GM20431 (cell line): Measurements from ENCODE around the gene AUTS2.

Experiments used
- in situ Hi-C: fragments of 300-500 bp; cut with MseI, MboI; formaldehyde crosslinking; loops from one replicate; pipeline ENCODE4 v1.15.0; 2020; ENCODE audit warnings: low sequenced_read_pairs; ENCODE audit not compliant: unreplicated experiment

The AUTS2 gene

DNA sequence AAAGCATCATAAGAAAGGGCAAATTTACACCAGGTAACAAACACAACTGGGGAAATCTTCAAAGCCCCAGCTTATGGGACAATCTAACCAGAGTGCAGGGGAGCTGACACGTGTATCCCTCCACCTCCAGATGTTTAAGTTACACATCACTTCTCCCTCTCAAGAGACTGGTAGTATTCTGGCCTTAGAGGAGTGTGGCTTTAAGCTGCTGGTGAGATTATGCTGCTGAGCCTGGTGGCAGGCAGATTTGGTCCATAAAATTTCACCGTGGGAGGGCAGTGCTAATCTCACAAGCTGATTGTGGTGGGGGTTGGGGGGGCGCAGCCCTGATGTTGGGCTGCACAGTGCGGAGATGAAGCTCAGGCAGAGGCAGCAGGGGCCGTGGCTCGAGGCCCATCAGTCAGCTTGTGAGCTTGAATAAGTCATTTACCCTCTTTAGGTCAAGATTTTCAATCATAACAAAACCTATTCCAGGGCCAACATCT lies 1102.7 kb downstream of the AUTS2 start:
- in situ Hi-C loops: no loop called here

DNA sequence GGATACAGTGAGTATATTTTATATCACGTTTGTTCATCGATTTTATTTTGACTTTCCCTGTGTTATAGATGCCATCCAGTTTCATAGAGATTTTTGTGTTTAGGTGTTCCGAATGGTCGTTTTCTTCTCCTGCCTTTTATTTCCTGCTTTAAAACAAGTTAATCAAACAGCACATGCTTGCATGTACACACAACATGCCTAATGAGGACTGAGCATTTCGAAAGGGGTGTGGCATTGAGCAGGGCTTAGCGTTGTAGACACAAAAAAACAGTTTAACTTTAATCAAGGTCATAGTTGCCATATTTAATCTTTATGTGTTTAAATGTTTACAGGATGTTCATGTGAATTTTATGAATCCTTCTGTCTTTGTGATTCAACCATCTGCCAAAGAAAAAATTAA lies 1103.2 kb downstream of the AUTS2 start:
- in situ Hi-C loops: no loop called here

DNA sequence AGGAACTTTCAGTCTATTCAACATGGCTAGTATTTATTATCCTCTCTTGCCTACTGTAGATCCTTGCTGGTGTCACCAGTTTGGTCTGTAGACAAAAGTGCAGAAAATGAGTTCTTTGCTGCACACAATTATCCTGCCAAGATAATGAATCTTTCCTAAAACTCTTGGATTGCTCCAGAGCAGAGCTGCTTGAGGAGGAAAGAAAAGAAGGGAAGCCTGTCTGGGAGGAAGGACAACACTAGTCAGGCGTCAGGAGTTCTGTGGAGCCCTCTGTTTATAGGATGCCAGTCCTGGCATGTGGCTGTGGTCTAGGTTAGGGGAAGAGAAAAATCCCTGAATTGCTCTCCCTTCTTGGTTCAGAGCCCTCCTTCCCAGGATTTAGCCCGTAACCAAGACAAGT lies 1103.7 kb downstream of the AUTS2 start:
- in situ Hi-C loops: no loop called here

DNA sequence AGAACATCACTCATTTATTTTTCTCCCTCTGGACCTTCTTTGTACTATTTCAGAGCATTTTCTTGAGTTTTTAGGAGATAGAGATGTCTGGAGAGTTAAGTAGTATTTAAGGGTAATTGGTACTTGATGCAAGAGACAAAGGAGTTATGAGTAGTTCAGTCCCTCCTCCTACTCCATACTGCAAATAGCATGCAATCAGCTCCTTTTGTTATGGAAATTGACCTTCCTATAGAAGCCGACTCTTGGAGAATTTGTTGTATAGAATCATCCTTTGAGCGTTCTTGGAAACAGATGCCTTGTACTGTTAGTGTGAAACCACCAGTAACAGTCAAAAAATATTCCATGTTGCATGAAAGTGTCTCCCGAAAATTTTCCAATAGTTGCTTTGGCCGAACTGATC lies 1105.5 kb downstream of the AUTS2 start:
- in situ Hi-C loops: no loop called here

DNA sequence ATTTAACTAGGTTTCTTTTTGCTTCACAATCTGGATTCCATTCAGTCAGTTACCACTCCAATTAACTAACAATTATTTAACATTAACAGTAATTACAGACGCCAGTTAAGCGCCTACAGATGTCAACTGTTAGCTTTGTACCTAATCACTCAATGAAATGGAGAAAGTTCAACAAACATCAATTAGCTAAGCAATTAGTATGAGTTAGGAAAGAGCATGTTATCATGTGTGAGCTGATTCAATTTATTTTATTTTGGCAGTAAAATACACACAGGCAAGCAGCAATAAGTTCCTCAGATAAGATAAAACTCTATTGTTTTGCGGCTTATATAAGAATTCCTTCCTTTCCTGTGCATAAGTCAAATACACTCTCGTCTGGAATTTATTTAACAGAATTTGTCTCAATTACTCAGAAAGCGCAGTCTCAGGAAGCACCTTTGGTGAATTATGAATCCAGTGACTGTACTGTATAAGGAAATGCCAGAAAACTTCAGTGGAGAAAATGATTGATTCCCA lies 1106.6 kb downstream of the AUTS2 start:
- in situ Hi-C loops: no loop called here

DNA sequence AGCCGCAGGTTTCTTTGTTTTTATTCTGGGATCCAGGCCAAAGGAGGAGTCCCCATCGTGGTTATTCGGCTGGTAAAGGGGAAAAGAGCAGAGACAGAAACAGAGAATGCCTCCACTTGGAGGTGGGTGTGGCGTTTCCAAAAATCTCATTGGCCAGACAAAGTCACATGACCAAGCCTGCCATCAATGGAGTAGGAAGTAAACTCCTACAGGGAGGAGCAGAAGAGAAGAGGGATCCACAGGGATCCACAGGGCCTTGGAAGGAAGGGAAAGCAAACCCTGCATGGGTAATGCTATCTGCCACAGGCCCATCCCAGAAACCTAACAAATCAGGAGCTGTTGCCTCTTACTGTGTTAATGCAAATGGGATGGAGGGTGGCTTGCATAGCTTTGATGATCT lies 1107.9 kb downstream of the AUTS2 start:
- in situ Hi-C loops: no loop called here

DNA sequence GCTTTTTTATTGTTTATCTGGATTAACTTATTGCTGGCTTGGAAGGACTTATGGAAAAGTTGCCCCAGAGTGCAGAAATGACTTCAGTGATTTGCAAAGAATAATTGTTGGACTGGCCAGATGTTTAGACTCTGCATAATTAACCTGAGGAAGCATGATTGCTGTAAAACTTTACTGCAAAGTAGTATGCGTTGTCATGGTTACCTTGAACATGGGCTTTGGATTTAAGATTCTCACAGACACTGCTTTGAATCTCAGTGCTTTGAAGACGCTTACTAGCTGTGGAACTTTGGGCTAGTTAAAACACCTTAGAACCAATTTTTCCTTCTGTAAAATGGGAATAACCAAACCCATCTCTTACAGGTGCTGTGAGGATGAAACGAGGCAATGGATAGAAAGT lies 1108.4 kb downstream of the AUTS2 start:
- in situ Hi-C loops: no loop called here

DNA sequence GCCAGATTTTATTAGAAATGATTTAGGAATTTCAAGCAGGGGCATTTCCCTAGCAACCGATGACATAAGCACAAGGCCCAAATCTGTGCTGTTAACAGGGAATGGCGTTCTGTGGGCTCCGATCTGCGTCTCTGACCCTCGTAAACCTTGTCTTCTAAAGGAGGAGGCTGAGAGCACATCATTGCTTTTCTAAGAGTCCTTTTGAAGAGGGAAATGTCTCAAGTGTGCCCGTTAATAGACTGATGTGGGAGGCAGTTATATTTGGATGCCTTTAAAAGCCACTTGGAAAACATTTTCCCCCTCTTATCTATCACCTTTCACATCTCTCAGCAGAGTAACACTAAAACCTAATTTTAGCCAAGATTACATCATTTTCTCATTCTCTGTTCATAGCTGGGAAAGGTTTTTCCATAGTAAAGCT lies 1109.6 kb downstream of the AUTS2 start:
- in situ Hi-C loops: no loop called here

DNA sequence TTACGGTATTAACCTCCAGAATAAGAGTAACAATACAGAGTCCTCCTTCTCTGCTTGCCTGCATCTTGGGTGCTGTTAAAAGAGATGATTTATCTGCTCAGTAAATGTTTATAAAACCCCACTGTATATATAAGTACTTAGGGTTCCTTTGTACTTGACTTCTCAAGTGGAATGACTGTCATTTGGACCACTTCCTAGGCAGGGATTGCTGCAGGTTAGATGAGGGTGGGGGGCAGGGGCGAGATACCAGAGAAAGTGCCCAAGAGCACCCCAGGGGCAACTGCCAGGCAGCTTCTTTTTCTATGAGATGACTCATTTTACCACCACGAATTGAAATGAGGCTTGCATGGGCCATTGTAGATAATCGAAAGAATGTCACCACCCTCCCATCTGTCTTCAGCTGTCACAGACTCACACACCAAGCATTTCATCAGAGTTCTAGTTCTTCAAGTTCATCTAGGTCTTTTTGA lies 1111.8 kb downstream of the AUTS2 start:
- in situ Hi-C loops: no loop called here

DNA sequence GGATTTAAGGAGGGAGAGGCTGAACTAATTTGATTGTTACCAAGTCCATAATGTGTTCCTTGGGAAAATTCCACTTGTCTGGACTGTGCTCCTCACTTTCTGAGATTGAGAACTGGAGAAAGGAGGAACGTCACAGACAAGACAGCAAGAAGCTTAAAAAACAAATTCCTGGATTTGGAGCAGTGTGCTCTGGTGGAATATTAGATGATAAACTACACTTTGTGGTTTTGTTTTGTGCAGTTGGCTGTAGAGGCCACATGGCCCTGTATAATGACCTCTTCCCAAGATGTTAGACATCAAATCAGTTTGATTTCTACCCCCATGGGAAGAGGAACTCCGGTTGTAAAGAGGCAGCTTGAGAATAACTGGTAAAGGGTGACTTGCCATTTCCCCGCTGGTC lies 1112.4 kb downstream of the AUTS2 start:
- in situ Hi-C loops: no loop called here

DNA sequence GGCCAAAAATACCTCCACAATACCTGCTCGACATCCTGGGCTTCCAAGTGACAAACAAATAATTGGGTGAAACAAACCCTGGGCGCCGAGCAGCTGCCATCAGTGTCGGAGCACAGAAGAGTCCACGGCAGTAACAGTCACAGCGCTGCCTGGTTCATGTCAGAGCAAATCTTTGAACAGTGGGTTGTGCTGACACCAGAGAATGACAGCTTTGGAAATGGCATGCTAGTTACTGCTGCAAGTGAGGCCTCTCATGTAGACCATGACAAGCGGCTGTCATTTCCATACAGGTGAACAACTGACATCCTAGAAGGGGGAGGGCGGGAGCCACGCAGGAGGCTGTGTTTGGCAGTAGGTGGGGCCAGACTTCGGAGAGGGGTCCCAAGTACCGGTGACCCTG lies 1113.2 kb downstream of the AUTS2 start:
- in situ Hi-C loops: no loop called here

DNA sequence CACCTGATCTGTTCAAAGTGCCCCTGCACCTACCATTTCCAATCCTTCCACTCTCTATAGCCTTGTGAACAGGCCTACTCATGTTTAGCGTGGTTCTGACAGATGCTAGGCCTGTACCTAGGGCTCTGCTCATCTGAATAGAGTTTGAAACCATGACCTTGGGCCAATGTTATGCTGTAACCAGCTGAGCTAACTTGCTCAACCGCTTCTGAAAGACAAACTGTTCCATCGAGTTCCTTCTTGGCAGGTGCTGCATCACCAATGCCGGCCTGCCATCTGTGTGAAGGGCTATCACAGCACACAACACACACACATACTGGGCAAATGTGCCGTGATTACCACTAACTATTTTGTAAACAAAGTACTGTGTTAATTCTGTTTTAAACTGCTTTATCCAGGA lies 1114.7 kb downstream of the AUTS2 start:
- in situ Hi-C loops: no loop called here

DNA sequence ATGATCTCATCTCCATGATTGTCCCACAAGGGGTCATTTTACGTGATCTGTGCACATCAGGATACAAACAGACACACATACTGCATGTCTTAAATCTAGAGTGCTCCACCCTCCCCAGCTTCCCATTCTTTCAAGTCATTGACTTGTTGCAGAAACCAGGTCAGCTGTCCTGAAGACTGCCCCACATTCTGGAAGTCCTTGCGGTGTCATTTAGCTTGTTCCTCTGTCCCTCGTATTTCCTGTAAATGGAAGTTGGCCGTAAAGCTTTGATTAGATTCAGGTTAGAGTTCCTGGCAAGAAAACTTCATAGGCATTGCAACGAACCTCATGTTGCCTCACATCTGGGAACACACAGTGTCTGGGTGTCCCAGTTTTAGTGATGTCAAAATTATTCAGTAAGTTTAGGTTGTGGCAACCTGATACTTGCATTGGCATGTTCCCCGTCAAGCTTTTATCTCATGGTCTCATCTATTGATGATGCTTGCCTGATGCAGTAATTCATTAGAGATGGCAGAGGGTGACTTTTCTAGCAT lies 1116.3 kb downstream of the AUTS2 start:
- in situ Hi-C loops: no loop called here

DNA sequence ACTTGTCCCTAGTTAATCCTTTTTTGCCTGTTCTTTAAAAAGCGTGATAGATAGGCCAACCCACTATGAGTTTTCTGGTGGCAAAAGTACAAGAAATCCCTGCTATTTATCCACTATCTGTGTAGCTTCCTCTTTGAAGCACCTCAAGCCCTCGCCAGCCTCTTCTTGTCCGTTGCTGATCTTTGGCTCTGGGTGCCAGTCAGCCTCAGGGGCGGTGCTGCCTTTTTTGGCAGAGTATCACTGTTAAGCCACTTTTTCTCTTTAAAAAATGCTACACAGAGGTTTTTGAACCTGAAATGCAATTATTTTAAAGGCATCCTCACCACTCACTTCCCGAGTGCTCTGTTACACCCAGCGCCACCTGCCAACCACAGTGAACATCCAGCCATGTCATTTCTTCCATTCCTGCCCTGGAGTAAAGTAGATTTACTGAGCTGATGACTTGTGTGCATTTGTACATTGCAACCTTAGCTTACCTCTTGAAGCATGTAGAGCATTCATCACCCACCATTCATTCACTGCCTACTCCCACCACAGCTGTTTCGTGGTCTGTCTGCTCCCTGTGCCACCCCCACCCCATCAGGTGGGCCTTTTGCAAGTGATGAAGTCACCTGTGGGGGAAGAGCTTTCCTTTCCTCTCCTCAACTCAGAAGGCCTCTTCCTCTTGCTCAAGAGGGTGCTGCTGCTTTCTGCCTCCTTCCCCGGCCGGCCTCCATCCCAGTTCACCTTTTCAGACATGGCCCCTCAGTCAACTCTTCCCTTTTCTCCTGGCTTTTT lies 1119.5 kb downstream of the AUTS2 start:
- in situ Hi-C loops: no loop called here

DNA sequence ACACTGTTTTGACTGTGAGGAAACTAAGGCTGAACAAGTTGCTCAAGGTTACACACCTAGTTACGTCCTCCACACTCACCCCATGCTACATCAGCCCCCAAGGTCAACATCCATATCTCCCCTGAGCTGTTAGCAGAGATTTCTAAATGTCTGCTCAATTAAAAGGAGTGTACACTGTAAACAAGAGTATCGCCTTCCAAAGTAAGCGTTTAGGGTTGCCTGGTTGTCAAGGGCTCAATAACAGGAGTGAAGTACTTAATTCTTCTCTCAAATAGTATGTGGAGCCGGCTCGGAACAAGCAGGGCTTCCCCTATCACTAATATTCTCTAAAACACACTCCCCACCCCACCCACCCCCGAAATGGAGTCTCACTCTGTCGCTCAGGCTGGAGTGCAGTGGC lies 1120.8 kb downstream of the AUTS2 start:
- in situ Hi-C loops: no loop called here

DNA sequence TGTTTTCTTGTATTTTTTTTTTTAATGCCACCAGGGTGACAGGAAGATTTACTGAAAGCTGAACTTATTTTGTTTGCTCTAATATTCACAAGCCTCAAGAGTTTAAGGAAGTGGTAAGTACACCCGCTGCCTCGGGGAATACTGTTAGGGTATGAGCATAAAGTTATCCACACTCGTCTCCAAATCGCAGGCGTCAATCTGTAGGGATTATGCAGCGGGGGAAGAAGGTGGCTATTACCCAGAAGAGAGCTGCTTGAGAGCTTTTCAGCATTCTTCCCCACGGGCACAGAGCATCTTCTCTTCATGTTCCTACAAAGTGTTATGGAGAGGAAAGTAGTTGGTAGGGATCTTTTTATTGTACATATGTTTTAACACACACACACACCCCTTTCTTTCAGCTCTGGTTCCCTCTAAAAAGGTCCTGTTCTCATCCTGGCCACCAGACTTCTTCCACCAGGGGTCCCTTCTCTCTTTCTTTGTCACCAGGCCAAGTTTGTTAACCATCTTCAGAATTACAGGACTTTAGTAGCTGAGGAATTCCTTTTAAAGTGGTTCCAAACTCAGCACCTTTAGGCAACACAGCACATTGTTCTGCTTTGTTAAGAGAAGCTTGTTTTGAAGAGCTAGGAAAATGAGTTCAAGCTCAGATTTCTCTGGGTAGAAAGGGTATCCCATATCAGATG lies 1122.1 kb downstream of the AUTS2 start:
- in situ Hi-C loops: no loop called here

DNA sequence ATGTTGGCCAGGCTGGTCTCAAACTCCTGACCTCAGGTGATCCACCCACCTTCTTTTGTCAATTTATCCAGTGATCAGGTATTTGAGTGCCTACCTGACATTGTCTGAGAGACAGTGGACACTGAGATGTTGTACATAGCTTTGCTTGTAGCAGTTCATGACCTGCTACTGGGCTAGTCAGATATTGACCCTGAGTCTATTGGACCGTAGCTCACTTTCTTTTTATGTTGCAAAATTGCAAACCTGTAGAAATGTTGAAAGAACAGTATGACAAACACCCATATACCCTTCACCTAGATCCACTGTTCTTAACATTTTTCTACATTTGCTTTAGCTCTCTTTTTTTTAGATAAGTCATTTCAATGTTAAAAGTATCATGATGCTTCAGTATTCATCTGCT lies 1123.2 kb downstream of the AUTS2 start:
- in situ Hi-C loops: no loop called here

DNA sequence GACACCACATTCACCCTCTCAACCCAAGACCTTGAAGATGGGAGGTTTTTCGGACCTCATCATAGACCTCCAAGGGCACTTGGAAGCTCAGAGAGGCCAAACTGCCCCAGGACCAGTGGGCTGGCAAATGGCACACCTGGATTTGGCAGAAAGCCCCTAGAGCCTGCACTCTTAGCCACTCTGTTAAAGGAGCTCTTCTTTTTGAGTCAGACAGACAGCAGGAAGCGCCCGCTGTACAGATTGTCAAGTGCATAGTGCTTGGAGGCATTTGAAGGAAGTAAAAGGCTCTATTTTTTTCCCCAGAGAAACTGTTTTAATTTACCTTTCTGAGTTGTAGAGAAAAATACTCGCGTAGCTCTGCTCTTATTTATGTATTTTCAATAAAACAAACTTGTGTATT lies 1125.1 kb downstream of the AUTS2 start:
- in situ Hi-C loops: no loop called here

DNA sequence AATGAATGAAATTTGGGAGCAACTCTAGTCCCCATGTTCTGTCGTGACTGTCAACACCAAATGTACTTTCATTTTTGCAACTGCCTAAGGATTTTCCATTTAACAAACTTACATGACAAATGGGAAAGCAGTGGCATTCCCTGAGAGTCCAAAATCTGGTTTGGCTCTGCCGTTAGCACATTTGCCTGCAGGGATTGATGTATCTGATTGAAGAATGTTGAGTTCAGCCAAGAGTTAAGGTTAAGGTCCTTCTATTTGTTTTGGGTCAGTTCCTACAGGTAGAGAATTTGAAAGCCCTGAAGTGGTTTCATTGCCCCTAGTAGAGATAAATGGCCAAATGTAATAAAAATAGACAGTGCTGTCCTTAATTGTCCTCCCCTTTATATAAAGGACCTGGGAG lies 1127.2 kb downstream of the AUTS2 start:
- in situ Hi-C loops: no loop called here

DNA sequence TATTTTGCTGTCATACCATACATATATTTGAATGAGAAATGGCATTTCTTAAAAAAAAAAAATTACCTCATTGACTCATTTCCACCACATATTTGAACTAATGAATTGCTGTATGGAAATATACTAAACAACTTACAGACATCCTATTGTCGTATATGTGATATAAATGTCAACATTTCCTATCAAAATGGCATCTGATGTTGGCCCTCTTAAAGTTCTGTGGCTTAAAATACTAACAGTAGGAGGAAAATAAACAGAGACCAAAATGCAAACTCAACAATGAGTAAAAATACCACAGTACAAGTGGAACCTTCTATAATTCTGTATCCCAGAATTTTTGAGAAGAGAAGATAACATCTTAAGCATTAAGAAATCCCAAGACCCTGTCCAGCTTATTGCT lies 1128.0 kb downstream of the AUTS2 start:
- in situ Hi-C loops: no loop called here

DNA sequence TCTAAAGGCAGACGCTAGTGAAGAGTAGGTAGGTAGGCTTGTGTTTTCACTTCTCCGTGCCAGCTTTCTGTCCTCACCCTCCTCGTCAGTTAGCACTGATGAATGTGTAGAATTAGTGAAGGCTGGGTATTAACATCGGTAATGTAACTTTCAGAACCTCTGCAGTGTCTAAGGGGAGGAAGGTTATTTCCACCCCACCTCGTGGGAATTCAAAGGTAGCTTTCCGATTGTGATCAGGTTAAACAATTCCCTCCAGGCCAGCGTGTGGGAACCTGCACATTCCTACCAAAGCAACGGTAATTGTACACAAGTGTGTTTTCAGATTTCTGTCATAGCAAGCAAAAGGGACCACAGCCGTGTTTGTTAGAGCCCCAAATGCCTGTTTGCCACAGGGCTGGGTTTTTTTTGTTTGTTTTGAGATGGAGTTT lies 1128.7 kb downstream of the AUTS2 start:
- in situ Hi-C loops: no loop called here
